GM18858 (cell line): Measurements from ENCODE around the gene UBE2R2.
"Not testable (repeated sequence)": the region's sequence is repeated elsewhere in the genome, so short reads cannot be mapped to it uniquely, and the experiment has no call there.

Experiments used
- ATAC-seq: cut with Tn5 transposase; IDR thresholded peaks from one replicate; pipeline ENCODE4 v1.9.1; 2021; ENCODE audit not compliant: unreplicated experiment

The UBE2R2 gene

DNA sequence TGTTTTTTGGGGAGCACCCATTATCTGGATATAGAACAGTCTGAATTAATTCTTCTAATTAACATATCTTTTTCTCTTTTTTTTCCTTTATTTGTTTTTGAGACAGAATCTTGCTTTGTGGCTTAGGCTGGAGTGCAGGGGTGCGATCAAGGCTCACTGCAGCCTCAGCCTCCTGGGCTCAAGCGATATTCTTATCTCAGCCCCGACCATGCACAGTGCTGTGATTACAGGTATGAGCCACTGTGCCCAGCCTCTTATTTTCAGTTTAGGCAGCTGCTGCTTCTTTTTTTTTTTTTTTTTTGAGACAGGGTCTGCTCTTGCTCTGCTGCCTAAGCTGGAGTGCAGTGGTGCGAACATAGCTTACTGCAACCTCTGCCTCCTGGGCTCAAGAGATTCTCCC, 20.2 kb downstream of the UBE2R2 start:
- ATAC-seq = no peak

DNA sequence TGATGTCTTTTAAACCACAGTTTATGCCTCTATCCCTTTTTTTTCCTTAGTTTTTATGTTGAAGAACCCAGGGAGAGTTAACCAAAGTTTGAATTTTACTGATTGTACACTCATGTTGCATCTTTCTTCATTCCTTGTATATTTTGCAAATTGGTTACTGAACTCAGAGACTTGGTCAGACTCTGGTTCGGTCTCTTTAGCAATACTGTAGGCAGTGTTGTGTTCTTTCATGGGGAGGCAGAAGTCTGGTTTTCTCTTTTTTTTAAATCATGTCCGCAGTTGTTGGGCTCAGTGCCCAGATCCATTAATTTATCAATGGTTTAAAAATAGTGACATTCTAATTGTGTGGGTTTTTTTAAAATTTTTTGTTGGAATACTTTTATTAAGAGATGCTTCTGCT, 23.4 kb downstream of the UBE2R2 start:
- ATAC-seq = no peak

DNA sequence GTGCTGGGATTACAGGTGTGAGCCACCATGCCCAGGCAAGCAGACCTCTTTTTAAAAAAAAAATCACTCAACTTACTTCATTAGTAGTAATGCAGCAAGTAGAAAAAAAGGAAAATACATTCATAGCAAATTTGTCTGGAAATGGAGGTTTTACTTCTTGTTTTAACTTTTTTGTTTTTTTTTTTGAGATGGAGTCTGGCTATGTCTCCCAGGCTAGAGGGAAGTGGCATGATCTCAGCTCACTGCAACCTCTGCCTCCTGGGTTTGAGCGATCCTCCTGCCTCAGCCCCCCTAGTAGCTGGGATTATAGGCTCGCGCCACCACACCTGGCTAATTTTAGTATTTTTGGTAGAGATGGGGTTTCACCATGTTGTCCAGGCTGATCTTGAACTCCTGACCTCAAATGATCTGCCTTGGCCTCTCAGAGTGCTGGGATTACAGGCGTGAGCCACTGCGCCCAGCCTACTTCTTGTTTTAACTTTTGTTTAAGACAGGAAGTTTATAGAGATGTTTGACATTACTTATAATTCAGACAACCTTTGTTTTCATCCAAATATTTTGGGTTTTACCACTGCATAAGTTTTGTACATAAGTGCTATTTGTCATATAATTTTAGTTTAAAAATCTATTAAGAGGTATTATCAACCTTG, 26.5 kb downstream of the UBE2R2 start:
- no peak for ATAC-seq

DNA sequence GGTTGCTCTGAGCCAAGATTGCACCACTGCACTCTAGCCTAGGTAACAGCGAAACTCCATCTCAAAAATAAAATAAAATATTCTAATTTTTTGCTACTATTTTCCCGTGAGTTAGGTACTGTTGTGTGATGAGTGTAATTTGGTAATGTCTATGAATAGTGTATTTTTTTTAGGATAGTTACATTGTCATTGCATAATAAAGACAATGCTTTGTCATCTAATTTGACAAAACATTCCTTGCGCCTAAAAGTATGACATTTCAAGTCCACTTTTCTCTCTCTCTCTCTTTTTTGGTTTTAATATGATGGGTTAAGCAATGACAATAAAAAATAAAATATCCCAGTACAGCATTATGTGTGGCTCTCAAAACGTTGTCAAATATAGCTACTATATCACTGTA, 29.3 kb downstream of the UBE2R2 start:
- no peak for ATAC-seq

DNA sequence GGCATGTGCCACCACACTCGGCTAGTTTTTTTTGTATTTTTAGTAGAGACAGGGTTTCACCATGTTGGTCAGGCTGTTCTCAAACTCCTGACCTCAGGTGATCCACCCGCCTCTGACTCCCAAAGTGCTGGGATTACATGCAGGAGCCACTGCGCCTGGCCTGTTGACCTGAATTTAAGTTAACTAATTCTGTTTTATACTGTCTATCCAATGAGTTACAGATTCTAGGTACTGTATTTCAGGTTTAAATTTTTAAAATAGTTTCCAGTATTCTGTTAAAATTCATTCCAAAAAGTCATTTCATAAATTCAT, 30.9 kb downstream of the UBE2R2 start:
- ATAC-seq = not testable (repeated sequence)

DNA sequence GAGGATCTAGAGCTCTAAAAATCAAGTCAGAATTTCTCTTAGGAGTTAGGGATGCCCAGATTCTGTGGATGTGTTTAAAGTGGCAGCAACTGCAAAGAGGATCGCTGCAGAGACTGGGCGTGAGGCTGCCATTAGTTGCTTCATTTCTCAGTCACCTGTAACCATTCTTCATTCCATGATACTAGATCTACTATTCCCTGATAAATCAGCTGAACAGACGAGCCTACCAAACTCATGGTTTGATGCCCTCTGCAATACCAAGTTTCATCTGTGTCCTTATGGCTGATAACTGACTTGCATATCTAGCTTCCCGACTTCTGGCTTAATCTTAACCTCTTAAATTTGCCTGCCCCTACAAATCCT, 33.3 kb downstream of the UBE2R2 start:
- ATAC-seq = no peak

DNA sequence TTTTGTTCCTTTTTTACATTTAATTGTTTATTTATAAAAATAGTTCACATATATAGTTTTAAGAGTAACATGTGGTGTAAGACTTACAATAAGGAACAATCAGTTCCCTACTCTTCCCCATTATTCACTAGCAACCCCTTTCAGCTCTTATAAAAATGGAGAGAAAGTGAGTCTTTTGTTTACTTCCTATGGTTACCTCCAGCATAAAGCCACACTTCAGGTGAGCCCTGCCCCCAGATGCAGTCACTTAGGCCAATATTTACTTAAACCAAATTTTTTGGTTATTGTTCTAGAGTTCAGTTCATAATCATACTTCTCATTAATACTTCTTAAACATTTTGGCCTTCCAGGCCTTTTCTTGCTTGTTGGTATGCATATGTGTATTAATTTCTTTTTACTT, 33.7 kb downstream of the UBE2R2 start:
- no peak for ATAC-seq

DNA sequence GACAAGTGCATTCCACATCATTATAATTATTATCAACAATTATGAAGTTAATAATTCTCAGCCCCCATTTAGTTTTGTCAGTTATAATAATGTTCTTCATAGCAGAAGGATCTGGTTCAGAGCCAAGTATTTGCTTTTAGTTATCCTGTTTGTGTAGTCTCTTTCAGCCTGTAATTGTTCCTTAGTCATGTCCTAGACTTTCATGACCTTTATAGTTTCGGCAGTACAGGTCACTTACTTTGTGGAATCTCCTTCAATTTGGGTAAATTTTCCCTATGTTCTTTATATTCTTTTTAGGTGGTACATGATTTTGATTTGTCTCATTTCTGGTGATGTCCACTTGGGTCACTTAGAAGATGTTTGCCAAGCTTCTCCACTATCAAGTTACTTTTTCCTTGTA, 34.3 kb downstream of the UBE2R2 start:
- no peak for ATAC-seq

DNA sequence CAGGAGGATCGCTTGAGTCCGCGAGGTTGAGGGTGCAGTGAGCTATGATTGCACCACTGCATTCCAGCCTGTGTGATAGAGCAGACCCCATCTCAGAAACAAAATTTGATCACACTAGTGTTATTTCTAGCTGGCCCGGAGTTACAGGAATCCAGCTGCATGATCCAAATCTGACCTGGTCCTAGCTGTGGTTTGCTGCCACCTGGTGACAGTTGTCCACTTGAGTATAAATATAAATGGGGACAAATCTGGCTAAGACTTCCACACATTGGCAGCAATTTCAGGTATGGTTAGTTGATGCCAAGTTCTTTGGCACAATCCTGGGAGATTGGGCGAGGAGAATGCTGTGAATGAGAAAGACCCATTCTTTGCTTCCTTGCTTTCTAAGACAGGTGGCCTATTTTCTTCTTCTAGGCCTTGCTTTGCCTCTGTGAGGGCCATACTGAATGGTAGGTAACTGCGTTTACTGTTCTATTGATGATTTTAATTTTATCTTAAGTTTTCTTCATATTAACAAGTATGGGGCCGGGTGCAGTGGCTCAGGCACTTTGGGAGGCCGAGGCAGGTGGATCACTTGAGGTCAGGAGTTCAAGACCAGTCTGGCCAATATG, 35.4 kb downstream of the UBE2R2 start:
- no peak for ATAC-seq

DNA sequence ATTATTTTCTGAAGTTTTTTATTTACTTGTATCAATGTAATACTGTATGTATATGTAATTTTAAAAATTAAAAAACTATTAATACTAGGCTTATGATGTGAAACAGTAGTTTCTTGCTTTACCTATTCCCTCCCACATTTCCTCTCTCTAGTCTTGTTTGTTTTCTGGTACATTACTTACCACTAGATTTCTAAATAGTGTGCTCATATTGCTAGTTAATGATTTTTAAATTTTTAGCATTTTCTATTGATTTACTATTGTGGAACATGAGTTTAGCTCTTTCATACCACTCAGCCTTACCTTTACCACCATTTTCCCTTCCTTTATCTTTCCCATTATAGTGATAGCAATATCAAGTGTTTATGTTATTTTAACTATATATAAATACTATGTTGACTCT, 39.3 kb downstream of the UBE2R2 start:
- no peak for ATAC-seq

DNA sequence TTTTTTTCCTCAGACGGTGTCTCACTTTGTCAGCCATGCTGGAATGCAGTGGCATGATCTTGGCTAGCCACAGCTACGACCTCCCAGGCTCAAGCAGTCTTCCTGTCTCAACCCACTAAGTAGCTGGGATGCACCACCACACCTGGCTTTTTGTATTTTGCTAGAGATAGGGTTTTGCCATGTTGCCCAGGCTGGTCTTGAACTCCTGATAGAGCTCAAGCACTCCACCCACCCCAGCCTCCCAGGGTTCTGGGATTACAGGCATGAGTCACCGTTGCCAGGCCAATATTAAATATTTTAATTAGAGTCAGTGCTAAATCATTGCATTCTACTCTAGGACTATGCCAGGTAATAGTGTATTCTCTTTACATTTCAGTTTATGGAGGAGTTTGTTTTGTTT, 41.5 kb downstream of the UBE2R2 start:
- ATAC-seq = no peak

DNA sequence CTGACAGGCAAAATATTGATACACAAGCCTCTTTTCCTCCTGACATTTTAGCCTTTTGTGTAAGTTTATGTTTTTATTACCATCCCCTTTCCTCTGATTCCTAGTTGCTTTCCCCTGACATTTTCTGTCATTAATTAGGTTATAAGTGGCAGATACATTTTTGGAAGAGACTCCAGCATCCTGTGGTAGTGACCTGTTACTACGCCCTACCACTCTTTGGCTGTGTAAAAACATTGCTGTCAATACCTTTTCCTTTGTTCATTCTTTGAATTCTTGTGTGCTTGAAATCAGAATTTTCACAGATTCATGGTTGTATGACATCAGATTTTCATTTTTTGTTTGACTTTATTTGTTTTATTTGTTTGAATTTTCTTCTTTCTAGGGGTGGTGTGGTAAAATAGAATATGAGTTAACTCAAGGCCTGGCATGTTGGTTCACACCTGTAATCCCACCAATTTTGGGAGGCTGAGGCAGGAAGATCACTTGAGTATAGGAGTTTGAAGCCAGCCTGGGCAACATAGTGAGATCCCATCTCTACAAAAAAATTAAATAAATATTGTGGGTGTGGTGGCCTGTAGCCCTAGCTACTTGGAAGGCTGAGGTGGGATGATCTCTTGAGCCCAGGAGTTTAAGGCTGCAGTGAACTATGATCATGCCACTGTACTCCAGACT, 43.4 kb downstream of the UBE2R2 start:
- ATAC-seq = no peak

DNA sequence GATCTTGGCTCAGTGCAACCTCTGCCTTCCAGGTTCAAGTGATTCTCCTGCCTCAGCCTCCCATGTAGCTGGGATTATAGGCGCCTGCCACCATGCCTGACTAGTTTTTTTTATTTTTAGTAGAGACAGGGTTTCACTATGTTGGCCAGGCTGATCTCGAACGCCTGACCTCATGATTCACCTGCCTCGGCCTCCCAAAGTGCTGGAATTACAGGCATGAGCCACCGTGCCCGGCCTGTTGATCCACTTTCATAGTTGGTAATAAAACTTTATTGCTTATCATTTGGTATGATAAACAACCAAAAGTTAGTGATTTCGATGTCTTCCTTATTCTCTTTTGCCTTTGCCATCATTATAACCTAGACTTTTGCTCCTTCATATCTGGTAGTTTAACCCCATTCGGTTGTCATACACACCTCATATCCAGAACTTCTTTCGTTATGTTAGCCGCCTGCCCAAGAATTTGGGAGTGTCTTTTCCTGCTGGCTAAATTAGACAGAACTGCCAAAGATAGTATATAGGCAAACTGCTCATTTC, 45.0 kb downstream of the UBE2R2 start:
- no peak for ATAC-seq

DNA sequence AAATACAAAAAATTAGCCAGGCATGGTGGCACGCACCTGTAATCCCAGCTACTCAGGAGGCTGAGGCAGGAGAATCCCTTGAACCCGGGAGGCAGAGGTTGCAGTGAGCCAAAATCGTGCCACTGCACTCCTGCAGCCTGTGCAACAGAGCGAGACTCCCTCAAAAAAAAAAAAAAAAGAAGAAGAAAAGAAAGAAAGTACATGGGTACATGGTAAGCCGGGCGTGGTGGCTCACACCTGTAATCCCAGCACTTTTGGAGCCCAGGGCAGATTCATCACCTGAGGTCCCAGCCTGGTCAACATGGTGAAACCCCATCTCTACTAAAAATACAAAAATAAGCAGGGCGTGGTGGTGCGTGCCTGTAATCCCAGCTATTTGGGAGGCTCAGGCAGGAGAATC, 46.1 kb downstream of the UBE2R2 start:
- ATAC-seq = not testable (repeated sequence)

DNA sequence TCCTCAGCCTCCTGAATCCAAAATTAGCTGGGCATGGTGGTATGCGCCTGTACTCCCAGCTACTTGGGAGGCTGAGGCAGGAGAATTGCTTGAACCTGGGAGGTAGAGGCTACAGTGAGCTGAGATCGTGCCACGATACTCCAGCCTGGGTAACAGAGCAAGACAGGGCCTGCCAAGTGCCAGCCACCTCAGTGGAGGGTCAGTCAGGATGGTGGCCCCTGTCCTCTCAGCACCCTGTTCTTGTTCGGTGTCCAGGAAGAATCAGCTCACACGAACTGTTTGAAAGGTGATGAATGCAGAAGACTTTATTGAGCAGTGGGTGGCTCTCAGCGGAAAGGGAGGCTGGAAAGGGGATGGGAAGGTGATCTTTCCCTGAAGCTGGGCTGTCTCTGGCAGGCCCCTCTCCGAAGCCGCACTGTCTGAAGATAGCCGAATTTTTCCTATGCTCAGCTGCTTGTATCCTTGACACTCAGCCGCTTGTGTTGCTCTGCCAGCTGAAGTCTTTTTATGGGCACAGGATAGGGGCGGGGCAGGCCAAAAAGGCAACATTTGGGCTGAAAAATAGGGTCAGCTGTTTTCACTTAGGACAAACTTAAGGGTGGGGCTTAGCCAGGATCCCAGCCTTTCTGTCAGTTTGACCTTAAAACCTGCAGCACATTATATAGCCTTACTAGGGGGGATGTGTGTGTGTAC, 50.9 kb downstream of the UBE2R2 start:
- no peak for ATAC-seq

DNA sequence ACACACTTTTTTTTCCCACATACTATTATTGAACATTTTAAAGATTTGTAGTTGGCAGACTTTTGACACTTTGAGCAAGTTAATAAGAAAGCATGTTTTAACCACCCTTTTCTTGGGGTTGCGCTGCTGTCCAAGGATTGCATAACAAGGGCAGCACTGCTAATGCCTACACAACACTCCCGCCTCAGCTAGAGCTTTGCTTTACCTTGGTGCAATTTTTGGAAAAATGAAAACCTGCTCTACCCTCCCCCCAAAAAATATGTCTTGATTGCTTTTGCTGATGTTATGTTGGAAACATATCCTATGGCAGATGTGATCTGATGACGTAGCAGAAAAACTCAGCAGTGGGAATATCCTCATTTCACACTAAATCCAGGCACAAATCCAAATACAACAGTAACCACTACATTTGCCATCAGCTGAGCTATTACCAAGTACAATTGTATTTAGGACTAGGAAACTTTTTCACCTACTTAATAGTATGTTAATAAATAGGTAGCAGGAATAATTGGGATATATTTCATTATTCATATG, 51.5 kb downstream of the UBE2R2 start:
- no peak for ATAC-seq

DNA sequence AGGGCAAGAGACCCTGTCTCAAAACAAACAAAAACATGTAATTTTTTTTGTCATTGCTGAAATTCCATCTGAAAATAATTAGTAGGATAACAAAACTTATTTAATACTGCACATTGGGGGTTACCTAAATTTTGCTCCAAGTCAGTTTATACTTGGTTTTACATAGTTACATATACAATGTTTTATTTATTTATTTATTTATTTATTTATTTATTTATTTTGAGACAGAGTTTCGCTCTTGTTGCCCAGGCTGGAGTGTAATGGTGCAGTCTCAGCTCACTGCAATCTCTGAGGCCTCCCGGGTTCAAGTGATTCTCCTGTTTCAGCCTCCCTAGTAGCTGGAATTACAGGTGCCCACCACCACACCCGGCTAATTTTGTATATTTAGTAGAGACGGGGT, 52.3 kb downstream of the UBE2R2 start:
- not testable (repeated sequence) for ATAC-seq

DNA sequence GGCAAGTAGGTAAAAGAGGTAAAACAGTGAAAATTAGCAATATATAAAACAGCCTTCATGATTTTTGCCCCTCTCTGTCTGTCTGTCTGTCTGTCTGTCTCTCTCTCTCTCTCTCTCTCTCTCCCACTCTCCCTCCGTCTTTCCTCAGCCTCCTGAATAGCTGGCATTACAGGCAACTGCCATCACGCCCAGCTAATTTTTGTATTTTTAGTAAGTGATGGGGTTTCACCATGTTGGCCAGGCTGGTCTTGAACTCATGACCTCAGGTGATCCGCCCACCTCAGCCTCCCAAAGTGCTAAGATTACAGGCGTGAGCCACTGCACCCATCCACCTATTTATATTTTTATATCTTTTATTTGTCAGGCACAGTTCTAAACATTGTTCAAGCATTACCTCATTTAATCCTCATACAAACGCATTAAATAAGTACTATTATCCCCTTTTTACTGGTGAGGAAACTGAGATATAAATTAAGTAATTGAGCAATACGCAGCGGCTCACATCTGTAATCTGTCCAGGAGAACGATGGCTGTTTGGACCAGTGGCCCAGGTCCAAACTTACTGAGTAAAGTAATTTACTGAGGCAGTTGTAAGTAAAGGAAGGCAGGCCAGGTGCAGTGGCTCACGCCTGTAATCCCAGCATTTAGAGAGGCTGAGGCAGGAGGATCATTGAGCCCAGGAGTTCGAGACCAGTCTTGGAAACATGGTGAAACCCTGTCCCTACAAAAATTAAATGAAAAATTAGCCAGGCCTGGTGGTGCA, 60.9 kb downstream of the UBE2R2 start:
- no peak for ATAC-seq

DNA sequence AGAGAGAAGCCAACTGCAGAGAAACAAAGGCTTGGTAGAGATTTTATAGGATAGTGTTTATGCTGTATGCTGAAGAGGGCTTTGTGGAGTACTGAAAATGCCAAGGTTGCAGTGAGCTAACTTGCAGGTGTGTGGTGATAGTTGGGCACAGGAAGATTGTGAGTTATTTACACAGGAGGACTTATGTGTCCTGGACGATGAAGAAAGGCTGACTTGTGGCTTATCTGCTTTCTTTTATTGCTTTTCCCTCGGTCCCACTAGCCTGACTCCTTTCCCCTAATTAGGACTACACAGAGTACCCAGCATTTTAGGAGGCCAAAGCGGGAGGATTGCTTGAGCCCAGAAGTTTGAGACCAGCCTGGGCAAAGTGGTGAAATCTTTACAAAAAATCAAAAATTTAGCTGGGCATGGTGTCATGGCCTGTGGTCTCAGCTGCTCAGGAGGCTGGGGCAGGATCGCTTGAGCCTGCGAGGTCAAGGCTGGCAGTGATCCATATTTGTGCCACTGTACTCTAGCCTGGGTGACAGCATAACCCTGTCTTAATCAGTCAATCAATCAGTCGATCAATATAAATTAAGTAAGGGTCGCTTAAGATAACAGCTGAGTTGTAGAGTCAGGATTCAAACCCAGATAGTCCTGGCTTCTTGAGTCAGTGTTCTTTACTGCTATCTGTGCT, 61.9 kb downstream of the UBE2R2 start:
- ATAC-seq = no peak
